Activated CD4-positive, alpha-beta T cell treated with anti-CD3 and anti-CD28 coated beads, Interleukin-2, amount 10 ng/mL, durations not matched to agents 7 days and 5 days (primary cell): ENCODE measurements around the gene PDGFC. TPM values are rescaled to one million over a fixed set of nuclear protein-coding genes. Genes with fewer than 3 reads are reported as not detected.

ENCODE experiments used
- CTCF ChIA-PET: fragments of 350-600 bp; sonication (Branson Sonifier 250); formaldehyde crosslinking; loops from one replicate; lab custom pipeline; 2021; ENCODE audit warnings: antibody characterized with exemption; lab: Charles Lee
- POLR2A ChIA-PET: fragments of 350-600 bp; sonication (Branson Sonifier 250); formaldehyde crosslinking; loops from one replicate; lab custom pipeline; 2021; ENCODE audit warnings: antibody characterized with exemption; lab: Charles Lee
- DNase-seq: peaks from one replicate; pipeline ENCODE4 v3.0.0-alpha.2; 2020
- H3K27ac Mint-ChIP-seq: one replicate; pipeline ENCODE4 v1.8.0; 2021; ENCODE audit warnings: mild to moderate bottlenecking, moderate library complexity, mixed read lengths
- H3K27me3 Mint-ChIP-seq: one replicate; pipeline ENCODE4 v1.8.0; 2021; ENCODE audit warnings: mixed read lengths
- H3K36me3 Mint-ChIP-seq: one replicate; pipeline ENCODE4 v1.8.0; 2021; ENCODE audit warnings: low read depth, mixed read lengths
- H3K4me1 Mint-ChIP-seq: one replicate; pipeline ENCODE4 v1.8.0; 2021; ENCODE audit warnings: mixed read lengths
- H3K4me3 Mint-ChIP-seq: one replicate; pipeline ENCODE4 v1.8.0; 2021; ENCODE audit warnings: mild to moderate bottlenecking, moderate library complexity, mixed read lengths
- H3K9me3 Mint-ChIP-seq: one replicate; pipeline ENCODE4 v1.8.0; 2021; ENCODE audit warnings: mixed read lengths
- total RNA-seq, 2 experiments: library from RNA; stranded (reverse); gene quantifications; one replicate each; pipeline ENCODE4 v1.2.3, GENCODE V29; 2021

The PDGFC gene
- total RNA-seq, 2 experiments from 2014 or later = not detected

DNA sequence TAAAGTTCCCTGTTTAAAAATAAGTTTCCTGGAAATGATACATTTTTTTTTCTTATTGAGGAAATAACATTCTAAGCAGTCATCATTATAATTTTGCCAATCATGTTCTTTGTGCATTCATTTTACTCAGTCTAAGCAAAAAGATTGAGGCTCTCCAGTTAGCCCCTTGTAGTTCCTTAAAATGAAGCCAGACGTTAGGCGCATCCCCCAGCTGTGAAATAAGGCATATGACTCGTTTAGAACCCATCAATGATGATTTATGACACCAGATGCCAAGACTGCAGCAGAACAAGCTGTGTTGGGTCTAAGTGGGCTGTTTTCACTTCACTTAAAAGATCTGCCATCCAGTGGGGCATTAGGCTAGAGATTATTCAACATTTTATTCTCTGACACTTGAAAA is 17.0 kb downstream of the PDGFC start:
- ChIA-PET CTCF (no interaction called here), POLR2A (no interaction called here)
- no peaks in the 10 kb centered on the region for H3K4me1 Mint-ChIP-seq
- no peak for DNase-seq
- H3K4me3 Mint-ChIP-seq = no peak overlapping the region
- no peaks in the 10 kb centered on the region for H3K36me3 Mint-ChIP-seq
- H3K27ac Mint-ChIP-seq = no peak overlapping the region
- no peaks in the 10 kb centered on the region for H3K27me3 Mint-ChIP-seq
- H3K9me3 Mint-ChIP-seq = no peaks in the 10 kb centered on the region

- CTCF ChIA-PET = no interaction called here
- Mint-ChIP-seq H3K27me3 (no peaks in the 10 kb centered on the region), H3K4me1 (no peaks in the 10 kb centered on the region), H3K27ac (no peak overlapping the region), H3K4me3 (no peak overlapping the region), H3K9me3 (no peaks in the 10 kb centered on the region), H3K36me3 (no peaks in the 10 kb centered on the region)
- no peak for DNase-seq
- POLR2A ChIA-PET = no interaction called here
These were observed 17.6 kb downstream of the PDGFC start for GRCh38 chr4:156953951-156954350.

- Mint-ChIP-seq H3K36me3 (no peaks in the 10 kb centered on the region), H3K27me3 (no peaks in the 10 kb centered on the region), H3K27ac (no peak overlapping the region), H3K4me1 (no peaks in the 10 kb centered on the region), H3K4me3 (no peak overlapping the region), H3K9me3 (no peaks in the 10 kb centered on the region)
- no peak for DNase-seq
- ChIA-PET CTCF (no interaction called here), POLR2A (no interaction called here)
These were observed 18.6 kb downstream of the PDGFC start for GRCh38 chr4:156953001-156953400.

GRCh38 chr4:156952078-156952759 is 19.4 kb downstream of the PDGFC start:
- Mint-ChIP-seq H3K27ac (no peak overlapping the region), H3K4me3 (no peak overlapping the region), H3K27me3 (no peaks in the 10 kb centered on the region), H3K4me1 (no peaks in the 10 kb centered on the region), H3K36me3 (no peaks in the 10 kb centered on the region), H3K9me3 (no peaks in the 10 kb centered on the region)
- ChIA-PET POLR2A (no interaction called here), CTCF (interaction anchor here (0.8 kb wide), 1 partner anchor 16 kb away, joined by 3 read pairs; no protein-coding TSS in a partner anchor)
- DNase-seq = no peak

DNA sequence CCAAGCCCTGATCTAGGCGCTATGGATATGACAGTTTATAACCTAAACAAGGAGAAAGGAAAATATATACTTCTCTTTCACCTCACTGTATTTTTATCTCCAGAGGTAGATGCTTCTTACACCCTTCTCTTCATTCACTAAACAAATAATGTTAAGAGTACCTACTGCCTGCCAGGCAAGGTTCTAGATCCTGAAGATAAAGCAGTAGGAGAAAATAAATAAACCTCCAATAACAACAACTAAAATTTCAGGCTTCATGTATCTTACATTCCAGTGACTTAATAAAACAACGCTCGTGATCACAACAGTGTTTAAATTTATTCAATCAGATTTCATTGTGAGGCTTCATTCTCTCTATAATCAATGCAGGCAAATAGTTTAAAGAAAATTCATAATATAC is 20.7 kb downstream of the PDGFC start:
- DNase-seq = no peak
- ChIA-PET POLR2A (no interaction called here), CTCF (no interaction called here)
- Mint-ChIP-seq H3K9me3 (no peaks in the 10 kb centered on the region), H3K4me1 (no peaks in the 10 kb centered on the region), H3K27ac (no peak overlapping the region), H3K27me3 (no peaks in the 10 kb centered on the region), H3K36me3 (no peaks in the 10 kb centered on the region), H3K4me3 (no peak overlapping the region)

DNA sequence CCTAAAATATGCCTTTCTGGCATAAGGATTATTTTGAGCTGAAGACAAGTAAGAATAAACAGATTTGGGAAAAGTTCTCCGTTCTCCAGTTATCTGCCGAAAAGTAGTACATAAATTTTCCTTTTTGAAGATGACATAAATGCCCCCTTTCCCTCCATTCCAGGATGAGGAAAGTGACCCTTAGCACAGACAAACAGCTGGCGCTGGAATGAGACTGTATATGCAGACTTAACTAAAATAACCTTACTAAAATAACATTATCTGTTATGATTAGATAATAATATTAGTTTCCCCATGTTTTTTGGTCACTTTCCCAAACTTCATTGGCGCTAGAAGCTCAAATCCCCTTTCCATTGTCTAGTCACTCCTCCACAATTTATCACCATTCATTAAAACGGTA is 21.5 kb downstream of the PDGFC start:
- ChIA-PET POLR2A (no interaction called here), CTCF (no interaction called here)
- Mint-ChIP-seq H3K27me3 (no peaks in the 10 kb centered on the region), H3K36me3 (no peaks in the 10 kb centered on the region), H3K27ac (no peak overlapping the region), H3K4me3 (no peak overlapping the region), H3K4me1 (no peaks in the 10 kb centered on the region), H3K9me3 (no peaks in the 10 kb centered on the region)
- no peak for DNase-seq

DNA sequence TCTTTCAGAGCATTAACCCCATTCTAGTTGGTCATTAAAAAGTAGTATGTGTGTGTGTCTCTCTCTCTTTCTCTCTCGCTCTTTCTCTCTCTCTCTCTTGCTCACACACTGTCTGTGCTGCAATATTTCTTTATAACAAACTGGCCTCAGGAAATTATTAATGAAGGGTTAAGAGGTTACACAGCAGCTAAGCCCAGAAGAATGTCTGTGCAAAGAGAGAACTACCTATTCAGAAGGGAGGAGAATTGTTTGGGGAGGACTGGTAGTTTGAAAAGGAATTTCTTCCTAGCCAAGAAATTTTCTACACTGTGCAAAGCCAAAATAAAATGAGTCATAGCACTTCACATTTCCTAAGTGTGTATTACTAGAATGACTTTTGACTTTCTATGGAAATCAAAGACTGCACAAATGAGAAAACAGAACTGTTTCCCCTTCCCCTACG is 22.2 kb downstream of the PDGFC start:
- Mint-ChIP-seq H3K36me3 (no peaks in the 10 kb centered on the region), H3K4me1 (no peaks in the 10 kb centered on the region), H3K27me3 (no peaks in the 10 kb centered on the region), H3K9me3 (no peaks in the 10 kb centered on the region), H3K27ac (no peak overlapping the region), H3K4me3 (no peak overlapping the region)
- POLR2A ChIA-PET = no interaction called here
- CTCF ChIA-PET = no interaction called here
- no peak for DNase-seq

DNA sequence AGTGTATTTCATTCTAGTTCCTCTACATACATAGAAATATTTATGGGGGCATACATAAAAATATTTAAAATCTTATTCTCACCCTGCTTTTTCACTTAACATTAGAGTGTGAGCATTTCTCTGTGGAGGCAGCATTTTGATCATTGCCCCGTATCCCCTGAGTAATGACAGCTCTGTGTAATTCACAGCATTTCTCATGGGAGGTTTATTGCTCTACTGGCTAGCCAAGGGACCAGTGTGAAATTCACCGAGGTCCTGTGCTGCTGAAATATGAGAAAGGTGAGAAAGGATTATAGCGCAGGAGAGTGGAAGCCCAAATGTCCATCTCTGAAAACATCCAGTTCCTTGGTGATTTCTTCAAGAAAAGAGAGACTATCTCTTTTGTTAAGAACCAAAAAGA is 22.9 kb downstream of the PDGFC start:
- ChIA-PET POLR2A (no interaction called here), CTCF (no interaction called here)
- no peaks in the 10 kb centered on the region for H3K27me3 Mint-ChIP-seq

DNA sequence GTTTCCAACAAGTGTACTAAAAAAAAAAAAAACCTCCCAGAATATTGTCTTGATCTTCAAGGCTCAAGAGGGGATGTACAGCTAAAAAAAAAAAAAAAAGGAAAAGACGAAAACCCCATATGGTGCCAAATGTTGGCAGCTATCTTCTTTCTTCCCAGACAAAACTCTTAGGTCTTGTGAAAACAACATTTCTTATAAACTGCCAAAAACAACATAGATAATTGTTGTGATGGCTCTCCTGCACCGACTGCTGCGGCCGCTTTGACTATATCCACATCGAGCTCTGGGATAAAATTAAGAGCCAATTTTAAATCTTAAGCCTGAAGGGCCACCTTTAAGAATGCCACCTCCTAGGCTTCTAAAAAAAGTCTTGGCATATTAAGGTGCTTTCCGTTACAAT is 23.5 kb downstream of the PDGFC start:
- Mint-ChIP-seq H3K27me3 (no peaks in the 10 kb centered on the region), H3K4me1 (no peaks in the 10 kb centered on the region), H3K4me3 (no peak overlapping the region), H3K9me3 (no peaks in the 10 kb centered on the region), H3K27ac (no peak overlapping the region), H3K36me3 (no peaks in the 10 kb centered on the region)
- ChIA-PET CTCF (interaction anchor here (0.6 kb wide), 1 partner anchor 1308 kb away, joined by 3 read pairs; no protein-coding TSS in a partner anchor), POLR2A (no interaction called here)
- DNase-seq = no peak

More for the DNA sequence above, 22.9 kb downstream of the PDGFC start:
- Mint-ChIP-seq H3K4me1 (no peaks in the 10 kb centered on the region), H3K27ac (no peak overlapping the region), H3K36me3 (no peaks in the 10 kb centered on the region), H3K4me3 (no peak overlapping the region), H3K9me3 (no peaks in the 10 kb centered on the region)
- no peak for DNase-seq

GRCh38 chr4:156946516-156947424 is 24.8 kb downstream of the PDGFC start:
- no peaks in the 10 kb centered on the region for H3K4me1 Mint-ChIP-seq
- no peak overlapping the region for H3K27ac Mint-ChIP-seq
- no peaks in the 10 kb centered on the region for H3K9me3 Mint-ChIP-seq
- H3K36me3 Mint-ChIP-seq = no peaks in the 10 kb centered on the region
- ChIA-PET POLR2A (no interaction called here), CTCF (no interaction called here)
- no peaks in the 10 kb centered on the region for H3K27me3 Mint-ChIP-seq
- H3K4me3 Mint-ChIP-seq = no peak overlapping the region
- no peak for DNase-seq

GRCh38 chr4:156945532-156945931 is 26.1 kb downstream of the PDGFC start:
- ChIA-PET POLR2A (no interaction called here), CTCF (no interaction called here)
- Mint-ChIP-seq H3K27ac (no peak overlapping the region), H3K9me3 (no peaks in the 10 kb centered on the region), H3K4me1 (no peaks in the 10 kb centered on the region), H3K27me3 (no peaks in the 10 kb centered on the region), H3K4me3 (no peak overlapping the region), H3K36me3 (no peaks in the 10 kb centered on the region)
- DNase-seq = no peak

DNA sequence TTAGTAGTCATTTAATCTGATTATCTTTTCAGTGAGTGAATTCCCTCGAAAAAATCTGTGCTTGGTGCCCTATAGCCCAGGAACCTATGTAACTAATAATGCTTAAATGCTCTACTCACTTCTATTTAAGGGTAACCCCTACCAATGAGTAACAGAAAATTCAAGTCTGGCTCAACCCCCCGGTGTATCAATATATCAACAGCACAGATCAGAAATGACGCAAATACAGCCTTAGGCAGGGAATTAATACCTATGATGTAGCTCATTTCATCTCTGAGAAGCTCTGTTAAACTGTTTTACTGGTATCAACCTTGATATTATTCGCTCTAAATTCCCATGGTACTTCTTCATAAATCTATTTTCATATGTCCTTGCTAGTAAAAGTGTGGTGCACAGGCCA is 28.6 kb downstream of the PDGFC start:
- no peaks in the 10 kb centered on the region for H3K36me3 Mint-ChIP-seq
- no peak overlapping the region for H3K27ac Mint-ChIP-seq
- CTCF ChIA-PET = no interaction called here
- POLR2A ChIA-PET = no interaction called here
- no peaks in the 10 kb centered on the region for H3K27me3 Mint-ChIP-seq
- no peaks in the 10 kb centered on the region for H3K9me3 Mint-ChIP-seq
- no peak for DNase-seq
- no peak overlapping the region for H3K4me3 Mint-ChIP-seq
- no peaks in the 10 kb centered on the region for H3K4me1 Mint-ChIP-seq

DNA sequence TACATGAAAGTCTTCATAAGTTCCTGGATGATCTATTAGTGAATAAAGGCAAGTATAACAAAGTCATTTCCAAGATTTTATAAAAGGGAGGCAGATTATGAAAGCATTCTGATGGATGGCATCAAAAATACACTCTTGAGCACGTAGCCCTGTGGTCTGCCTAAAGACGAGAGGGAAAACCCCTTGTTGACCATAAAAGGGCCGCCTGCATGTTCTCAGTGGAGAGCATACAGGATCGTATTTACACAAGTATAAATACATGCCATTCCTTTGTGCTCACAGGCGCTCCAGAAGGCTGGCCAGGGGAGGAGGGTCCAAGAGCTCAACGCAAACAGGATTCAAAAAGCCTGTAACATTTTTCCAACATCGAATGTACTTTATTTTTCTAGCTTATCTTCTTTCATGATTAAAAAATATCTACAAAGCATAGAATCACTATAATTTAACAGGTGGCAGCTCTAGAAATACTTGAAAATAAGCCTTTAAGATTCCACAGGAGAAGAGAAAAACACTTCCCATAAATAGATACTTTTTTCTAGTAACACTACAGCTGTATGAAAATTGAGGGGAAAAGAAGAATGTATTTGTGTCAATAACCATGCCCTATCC is 29.6 kb downstream of the PDGFC start:
- Mint-ChIP-seq H3K36me3 (no peaks in the 10 kb centered on the region), H3K4me3 (no peak overlapping the region), H3K27me3 (no peaks in the 10 kb centered on the region), H3K9me3 (no peaks in the 10 kb centered on the region), H3K4me1 (no peaks in the 10 kb centered on the region), H3K27ac (no peak overlapping the region)
- POLR2A ChIA-PET = no interaction called here
- no peak for DNase-seq
- CTCF ChIA-PET = no interaction called here
